ENCODE measurements around the gene DNAH10. TPM values are rescaled to one million over a fixed set of nuclear protein-coding genes. Genes with fewer than 3 reads are reported as not detected.

DNAH10 gene
- total RNA-seq, 1 donor from 2014 or later, result 0.28 TPM

Other genes with a start within 250 kb of the DNAH10 start
- gene RILPL1, start 228.6 kb upstream of the DNAH10 start, total RNA-seq, result 3.4 TPM
- gene TMED2, start 177.7 kb upstream of the DNAH10 start, total RNA-seq, result 266 TPM
- 10.0 TPM for gene DDX55, start 160.2 kb upstream of the DNAH10 start, total RNA-seq
- gene EIF2B1, start 128.6 kb upstream of the DNAH10 start, total RNA-seq, result 23.9 TPM
- 7.5 TPM for gene GTF2H3, start 128.5 kb upstream of the DNAH10 start, total RNA-seq
- gene TCTN2, start 91.2 kb upstream of the DNAH10 start, total RNA-seq, result 1.5 TPM
- gene ATP6V0A2, start 49.9 kb upstream of the DNAH10 start, total RNA-seq, result 10.7 TPM
- 21.2 TPM for gene CCDC92, start 210.5 kb downstream of the DNAH10 start, total RNA-seq
- 44.5 TPM for gene ZNF664, start 210.9 kb downstream of the DNAH10 start, total RNA-seq